ENCODE results near the gene UPK1B.
"Not testable (repeated sequence)": the region's sequence is repeated elsewhere in the genome, so short reads cannot be mapped to it uniquely, and the experiment has no call there.

Gene UPK1B

DNA sequence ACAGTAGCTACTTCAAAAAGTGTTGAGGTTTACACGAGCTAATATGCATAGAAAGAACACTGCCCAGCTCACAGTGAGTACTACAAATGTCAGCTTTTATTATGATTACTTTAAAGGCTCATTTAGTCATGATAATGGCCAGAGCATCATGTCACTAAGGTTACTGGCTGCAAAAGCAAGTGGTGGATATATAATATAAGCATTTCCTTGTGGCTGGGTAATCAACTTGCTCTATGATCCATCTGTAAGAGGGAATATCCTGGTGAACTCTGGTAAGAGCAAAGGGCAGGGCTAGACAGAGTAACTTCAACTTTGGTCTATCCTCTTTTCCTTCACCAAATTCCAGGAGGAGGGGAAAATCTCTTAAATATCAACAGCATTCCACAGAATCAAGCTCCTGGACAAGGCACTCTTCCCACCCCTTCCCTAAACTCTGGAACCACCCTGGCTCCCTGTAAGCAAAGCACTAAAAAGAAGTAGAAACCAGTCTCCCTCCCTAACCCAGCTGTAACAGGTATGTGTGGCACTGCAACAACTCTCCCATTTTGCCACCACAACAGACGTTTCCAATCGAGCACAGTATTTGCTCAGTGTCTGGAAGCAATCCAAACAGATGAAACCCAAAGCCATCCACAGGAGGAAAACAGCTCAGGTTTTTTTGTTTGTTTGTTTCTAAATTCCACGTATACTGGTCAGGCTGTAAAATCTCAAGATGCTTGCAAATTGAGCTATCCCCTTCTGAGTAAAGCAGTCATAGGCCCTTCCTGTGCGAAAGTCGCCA, 53.9 kb downstream of the UPK1B start:
- DNase-seq, result no peak

DNA sequence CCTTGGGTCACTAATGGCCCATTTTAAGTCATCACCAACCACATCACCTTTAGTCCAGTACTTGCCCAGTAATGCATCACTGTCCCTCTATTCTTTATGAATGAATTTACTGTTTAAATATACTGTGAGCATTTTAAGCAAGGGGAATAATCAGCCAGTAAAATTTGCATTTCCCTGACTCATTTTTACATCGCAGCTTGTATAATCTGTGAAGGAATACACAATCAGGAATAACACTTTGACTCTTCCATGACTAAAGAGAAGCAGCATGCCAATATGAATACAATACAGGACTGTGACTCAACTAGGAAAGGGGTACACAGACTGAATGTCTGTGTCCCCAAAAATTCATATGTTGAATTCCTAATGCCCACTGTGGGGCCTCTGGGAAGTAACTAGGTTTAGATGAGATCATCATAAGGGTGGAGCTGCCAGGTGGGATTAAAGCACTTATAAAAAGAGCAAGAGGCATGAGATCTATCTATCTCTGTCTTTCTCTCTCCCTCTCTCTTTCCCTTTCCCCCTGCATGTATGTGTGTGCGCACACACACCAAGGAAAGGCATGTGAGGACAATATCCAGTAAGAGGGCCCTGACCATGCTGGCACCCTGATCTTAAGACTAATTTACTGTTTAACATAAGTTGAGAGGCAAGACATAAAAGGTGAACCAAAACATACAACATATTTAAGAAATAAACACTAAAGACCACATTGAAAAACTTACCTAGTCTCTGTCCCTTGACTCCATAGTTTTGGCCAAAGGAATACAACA, 55.2 kb downstream of the UPK1B start:
- DNase-seq, result no peak

DNA sequence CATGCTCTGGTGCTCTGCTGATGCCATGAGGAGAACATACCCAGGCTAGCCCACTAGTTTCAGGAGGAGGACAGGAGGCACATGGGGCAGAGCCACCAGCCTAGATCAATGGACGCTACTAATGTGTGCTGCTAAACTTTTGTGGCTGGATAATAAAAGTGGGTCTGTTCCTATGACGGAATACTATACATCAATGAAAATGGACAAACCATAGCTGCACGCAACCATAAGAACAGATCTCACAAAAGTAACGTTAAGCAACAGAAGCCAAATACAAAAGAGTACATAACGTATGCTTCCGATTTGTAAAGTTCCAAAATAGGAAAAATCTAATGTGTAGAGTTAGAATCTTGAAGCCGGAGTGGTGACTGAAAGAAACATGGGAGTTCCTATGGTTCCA, 55.8 kb downstream of the UPK1B start:
- DNase-seq, result no peak

DNA sequence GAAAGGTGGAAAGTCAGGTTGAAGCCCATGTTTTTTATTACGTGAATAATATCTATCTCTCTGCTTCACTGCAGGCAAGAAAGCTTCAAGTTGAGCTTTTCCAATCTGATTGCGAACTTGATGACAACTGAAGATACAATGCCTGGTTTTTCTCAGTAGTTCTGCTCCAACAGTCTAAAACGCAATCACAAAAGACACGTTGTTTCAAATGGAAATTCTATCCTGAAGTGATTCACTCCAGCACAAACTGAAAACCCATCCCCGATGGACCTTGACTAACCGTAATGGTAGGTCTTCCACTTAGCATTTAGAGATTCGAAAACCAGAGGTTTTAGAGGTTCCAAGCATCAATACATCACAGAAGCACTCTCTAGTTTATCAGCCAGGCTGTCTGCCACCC, 56.7 kb downstream of the UPK1B start:
- DNase-seq, result no peak

DNA sequence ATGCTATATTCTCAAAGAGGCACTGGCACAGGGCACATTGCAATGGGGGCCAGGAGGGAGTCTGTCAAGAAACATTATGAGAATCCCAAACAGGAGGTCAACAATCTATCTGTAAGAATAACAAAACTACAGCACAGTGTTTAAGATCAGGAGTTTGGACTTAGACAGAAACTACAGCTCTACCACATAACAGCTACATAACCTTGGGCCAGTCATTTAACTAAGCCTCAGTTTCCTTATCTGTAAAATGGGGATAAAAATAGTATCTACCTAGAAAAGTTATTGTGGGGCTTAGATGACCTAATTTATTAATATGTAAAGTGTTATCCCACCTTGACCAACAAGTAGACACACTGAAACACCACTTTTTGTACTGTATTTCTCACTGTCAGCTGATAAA, 57.3 kb downstream of the UPK1B start:
- DNase-seq, result no peak

DNA sequence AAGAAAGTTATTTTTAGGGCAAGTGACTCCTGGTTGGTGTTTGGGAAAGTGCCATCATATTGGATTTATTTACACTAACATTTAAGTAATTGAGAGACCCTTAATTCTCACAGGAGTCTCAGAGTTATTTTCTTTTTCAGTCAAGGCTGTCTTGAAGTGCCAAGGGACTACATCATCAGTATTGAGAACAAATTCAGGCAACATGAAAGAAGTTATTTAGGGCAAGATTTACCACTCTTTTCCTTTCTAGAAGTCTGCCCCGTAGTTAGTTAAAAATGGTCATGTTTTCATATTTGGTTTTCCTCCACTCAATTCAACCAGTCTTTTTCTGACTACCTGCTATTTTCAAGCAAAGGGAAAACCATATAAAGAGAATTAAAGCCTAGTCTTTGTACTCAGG, 61.2 kb downstream of the UPK1B start:
- no peak for DNase-seq

DNA sequence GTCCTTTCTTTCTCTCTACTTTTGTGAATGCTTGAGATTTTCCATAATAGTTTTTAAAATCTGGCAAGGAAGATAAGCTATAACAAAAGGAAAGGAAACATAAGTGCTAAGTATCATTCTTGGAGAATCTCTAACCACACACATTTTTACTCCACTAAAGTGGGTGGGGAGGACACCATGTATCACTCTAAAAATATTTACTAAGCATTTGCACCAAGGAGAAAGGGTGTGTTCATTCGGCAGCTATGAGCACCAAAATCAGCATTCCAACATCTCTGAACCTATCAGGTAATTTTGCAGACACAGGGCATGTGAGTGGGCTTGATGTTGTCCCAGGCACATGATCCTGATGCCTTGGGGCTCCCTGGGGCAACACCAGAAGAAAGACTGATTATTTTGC, 61.8 kb downstream of the UPK1B start:
- peak; percentile 76 for DNase-seq

DNA sequence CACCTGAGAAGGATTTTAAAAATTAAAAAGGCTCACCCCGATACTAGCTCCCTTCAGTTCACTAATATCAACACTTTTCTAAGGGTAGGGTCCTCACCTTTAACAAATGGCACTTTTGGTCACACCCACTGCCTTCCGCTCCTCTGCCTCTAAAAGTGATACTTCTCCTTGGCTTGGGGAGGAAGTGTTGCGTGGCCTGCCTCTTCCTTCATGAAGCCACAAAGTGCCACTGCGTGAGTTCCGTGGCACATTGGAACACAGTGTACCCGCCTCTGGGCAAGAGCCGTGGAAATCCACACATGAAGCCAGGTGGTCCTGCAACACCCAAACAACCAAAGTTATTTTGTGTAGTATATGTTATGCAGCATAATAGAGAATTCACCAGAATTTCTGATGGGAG, 63.4 kb downstream of the UPK1B start:
- DNase-seq, result no peak

DNA sequence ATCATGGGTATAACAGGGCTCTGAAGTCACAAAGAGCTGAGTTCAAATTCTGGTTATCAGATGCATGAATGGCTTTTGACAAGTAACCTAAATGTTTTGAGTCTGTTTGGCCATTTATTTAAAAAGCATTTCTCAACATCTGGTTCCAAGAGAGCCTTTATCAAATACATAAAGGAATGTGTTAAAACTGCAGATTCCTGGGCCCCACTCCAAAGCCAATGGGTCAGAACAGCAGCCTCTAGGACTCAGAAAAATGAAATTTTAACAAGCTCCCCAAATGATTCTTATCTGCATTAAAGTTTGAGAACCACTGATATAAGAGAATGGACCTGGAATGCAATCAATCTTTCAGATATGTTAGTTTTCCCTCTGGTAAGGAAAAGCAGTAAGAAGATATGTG, 63.9 kb downstream of the UPK1B start:
- DNase-seq, result no peak

DNA sequence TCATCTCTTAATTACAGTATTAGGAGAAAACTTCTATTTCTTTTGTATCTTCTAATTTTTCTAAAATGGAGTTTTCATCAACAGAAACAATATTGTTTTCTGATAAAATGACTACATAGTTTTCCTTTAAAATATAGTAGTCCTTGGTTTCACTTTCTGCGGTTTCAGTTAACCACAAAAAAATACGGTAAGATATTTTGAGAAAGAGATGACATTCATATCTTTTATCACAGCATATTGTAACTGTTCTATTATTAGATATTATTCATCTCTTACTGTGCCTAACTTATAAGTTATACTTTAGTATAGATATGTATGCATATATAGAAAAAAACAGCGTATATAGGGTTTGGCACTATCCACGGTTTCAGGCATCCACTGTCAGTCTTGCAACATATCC, 65.0 kb downstream of the UPK1B start:
- DNase-seq, result no peak

DNA sequence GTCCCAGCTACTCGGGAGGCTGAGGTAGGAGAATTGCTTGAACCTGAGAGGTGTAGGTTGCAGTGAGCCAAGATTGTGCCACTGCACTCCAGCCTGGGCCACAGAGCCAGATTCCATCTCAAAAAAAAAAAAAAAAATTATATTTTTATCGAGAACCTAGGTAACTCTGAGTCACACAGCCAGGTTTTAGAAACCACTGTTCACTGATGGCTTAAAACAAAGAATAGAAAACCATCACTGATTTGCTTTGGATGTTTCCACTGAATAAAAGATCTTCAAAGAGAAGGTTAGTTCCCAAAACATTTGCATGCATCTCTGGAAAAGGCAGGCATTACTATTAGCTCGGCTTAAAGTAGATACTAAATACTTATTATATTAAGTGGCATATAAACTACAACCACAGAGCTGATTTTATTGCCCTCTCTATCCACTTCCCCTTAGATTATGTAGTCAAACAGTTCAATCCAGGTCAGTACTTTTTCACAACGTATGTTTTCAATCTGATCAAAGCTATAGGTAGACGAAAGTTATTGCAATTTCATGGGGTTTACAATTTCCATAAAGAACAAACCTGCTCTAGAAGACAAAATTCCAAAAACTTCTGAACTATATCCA, 65.9 kb downstream of the UPK1B start:
- DNase-seq, result no peak

DNA sequence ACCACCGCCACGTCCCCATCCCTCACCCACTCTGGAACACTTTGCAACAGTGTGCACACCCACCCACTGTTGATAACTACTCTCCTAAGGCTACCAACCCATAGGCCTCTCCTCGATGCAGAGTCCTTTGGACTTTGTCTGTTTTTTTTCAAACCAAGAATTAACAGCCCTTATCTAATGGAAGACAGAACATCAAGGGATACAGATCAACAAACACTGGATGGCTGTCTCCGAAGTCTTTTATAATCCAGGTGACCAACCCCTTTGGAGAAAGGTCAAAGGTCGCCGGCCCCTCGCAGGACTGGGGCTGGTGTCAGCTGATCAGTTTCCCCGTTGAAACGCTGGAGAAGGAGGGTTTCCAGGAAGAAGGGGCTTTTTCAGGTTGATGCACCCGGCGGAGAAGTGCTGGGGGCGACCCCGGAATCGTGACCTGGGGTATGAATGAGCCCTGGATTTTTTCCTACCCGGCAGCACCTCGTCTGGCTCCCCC, 66.7 kb downstream of the UPK1B start:
- DNase-seq, result no peak

DNA sequence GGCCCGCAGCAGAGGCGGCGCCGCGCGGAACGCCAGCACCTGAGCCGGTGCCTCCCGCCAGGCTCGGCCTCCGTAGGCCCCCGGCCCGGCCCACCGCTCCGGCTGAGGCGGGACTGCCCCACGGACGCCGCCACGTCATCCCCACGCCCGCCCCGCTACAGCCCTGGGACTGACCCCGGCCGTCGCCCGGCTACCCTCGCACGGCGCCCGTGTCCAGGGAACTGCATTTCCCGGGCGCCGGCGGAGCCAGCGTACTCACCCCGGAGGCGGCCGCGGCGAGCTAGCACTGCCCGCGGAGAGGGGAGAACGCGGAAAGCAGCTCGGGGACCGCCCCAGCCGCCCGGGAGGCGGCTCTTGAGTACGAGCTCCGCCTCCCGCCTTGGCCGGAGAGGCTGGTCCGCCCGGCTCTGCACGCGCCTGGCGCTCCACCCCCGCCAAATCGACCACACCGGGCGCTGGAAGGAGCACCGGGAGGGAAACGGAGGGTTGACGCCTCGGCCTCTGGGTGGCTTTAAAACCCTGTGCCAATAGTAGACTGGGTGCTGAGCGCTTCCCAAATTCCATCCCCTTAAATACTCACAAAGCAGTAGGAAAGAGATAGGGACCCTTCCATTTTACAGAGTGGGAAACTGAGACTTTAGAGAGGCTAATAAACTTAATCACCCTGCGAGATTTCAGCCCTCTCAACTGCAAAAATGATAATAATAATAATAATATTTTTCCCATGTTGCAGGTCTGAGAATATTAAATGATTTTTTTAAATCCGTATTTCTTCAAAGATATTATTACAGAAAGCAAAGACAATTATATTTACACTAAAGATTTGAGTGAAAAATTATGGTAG, 67.4 kb downstream of the UPK1B start, which contains the start of gene B4GALT4:
B4GALT4 (minus strand) TSS at position 288 of the 844 bp plus-strand sequence. CDS start 10,779 bp downstream, outside the sequence.
- peak; percentile 73 for DNase-seq

DNA sequence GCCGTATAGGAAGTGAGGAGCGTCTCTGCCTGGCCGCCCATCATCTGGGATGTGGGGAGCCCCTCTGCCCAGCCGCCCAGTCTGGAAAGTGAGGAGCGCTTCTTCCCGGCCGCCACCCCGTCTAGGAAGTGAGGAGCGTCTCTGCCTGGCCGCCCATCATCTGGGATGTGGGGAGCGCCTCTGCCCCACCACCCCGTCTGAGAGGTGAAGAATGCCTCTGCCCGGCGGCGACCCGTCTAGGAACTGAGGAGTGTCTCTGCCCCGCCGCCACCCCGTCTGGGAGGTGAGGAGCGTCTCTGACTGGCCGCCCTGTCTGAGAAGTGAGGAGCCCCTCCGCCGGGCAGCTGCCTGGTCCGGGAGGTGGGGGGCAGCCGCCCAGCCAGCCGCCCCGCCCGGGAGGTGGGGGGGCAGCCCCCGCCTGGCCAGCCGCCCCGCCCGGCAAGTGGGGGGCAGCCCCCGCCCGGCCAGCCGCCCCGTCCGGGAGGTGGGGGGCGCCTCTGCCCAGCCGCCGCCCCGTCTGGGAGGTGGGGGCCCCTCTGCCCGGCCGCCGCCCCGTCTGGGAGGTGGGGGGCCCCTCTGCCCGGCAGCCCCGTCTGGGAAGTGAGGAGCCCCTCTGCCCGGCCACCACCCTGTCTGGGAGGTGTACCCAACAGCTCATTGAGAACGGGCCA, 69.1 kb downstream of the UPK1B start:
- DNase-seq, result not testable (repeated sequence)

DNA sequence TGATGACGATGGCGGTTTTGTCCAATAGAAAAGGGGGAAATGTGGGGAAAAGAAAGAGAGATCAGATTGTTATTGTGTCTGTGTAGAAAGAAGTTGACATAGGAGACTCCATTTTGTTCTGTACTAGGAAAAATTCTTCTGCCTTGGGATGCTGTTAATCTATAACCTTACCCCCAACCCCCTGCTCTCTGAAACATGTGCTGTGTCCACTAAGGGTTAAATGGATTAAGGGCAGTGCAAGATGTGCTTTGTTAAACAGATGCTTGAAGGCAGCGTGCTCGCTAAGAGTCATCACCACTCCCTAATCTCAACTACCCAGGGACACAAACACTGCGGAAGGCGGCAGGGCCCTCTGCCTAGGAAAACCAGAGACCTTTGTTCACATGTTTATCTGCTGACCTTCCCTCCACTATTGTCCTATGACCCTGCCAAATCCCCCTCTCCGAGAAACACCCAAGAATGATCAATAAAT, 69.7 kb downstream of the UPK1B start:
- not testable (repeated sequence) for DNase-seq

DNA sequence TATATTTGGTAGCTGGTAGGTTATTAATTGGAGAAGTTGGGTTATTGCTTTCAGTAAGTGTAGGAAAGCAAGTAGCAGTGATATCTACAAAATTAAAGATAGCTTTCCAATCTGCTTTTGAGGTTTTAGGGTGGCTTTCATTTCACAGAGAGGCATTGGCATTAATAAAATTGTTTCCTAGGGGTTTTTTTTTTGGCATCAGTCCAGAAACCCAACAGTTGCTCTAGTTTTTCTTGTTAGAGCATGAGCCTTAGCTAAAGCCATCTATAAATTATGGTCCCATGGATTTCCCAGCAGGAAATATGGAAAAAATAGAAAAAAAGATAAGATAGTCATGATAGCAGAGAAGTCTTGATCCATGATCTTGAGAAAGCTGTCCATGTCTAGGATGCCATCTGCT, 70.3 kb downstream of the UPK1B start:
- no peak for DNase-seq

DNA sequence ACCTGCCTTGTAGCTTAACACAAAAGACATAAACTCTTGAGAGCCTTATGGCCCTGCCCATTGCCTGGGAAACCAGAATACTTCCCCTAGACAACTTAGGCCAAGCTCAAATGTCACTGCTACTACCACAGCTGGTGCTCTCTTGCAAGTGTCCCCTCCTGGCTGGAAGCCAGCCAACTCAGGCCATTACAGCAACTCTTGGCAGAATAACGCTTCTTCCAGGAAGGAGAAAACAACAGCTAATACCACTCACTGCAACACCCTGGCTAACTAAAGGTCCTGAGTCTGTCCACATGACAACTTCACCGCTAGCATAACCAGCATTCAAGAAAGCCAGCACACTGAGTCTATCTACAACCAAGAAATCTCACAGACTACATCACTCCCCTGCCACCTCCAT, 72.4 kb downstream of the UPK1B start:
- DNase-seq, result no peak
